ENCODE measurements around the gene KBTBD13. TPM values are rescaled to one million over a fixed set of nuclear protein-coding genes. Genes with fewer than 3 reads are reported as not detected.

Gene KBTBD13
- total RNA-seq, 4 donors from 2014 or later: not detected

DNA sequence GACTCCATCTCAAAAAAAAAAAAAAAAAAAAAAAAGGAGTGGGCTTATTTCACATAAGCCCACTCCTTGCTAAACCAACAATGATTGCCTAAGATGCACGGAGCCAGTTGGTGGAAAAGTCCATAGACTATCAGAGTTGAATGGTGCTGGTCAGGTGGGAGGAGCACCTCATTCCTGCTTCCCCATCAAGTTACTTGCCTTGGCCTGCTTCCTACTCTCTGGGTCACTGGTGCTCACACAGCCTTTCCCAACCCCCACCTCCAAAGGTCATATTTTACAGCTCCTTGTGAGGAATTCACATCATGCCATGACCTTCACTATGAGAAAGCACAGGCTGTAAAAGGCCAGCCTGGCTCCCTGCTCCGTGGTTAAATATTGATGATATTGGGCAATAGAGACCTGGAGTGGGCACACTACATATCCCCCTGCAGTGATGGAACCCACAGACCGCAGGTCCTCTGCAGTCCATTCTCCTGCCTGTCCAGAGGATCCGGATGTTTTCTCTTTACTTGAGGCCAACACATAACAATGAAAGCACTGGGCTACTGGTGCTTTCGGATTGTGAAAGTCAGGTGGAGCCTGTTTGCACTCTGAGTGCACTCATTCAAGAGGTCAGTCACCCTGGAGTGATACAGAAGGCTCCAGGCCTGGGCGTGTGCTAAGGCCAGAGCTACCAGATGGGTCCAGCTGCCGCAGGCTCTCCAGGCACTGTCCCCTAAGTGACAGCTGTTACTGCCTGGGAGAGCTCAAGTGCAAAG lies 31.6 kb upstream of the KBTBD13 start, which contains the start of gene SLC51B:
Gene SLC51B (plus strand): TSS at position 664 of the 758 bp plus-strand sequence. CDS start 4,618 bp downstream, outside the sequence.
- intact Hi-C loops (cut with DNase I; ENCODE audit: low total_unique reads): no loop called here
- no peaks in the 10 kb centered on the region for H3K9me3 ChIP-seq
- H3K4me3 ChIP-seq: peak within 1 kb of the TSS in 1 of 4 donors; percentile 40
- DNase-seq: peak; percentile 78
- in situ Hi-C loops (cut with MboI; ENCODE audit: low pct_ligation_motif_present in 1 of 4, low pct_unique_long_range_greater_than_20kb in 1 of 4, low sequenced_read_pairs in 3 of 4): loop anchor here in 3 of 4 donors (25.0 kb wide), 1 partner anchor 242 kb away; the partner anchor contains the start of genes PARP16 (in 3 of the 3) and RNU5A-1 (in 3 of the 3)
- 45% methylated on average over 7 of the region's 7 CpGs; no CpG with 5 or more reads in 1 of the 2 donors for WGBS, 2 donors (ENCODE audit: low coverage in 1 of 2)
- peak within 1 kb of the TSS; percentile 83 to 86 (median 84) for H3K27ac ChIP-seq
- no peaks in the 10 kb centered on the region for H3K27me3 ChIP-seq
- TF ChIP-seq, protein P1, sequence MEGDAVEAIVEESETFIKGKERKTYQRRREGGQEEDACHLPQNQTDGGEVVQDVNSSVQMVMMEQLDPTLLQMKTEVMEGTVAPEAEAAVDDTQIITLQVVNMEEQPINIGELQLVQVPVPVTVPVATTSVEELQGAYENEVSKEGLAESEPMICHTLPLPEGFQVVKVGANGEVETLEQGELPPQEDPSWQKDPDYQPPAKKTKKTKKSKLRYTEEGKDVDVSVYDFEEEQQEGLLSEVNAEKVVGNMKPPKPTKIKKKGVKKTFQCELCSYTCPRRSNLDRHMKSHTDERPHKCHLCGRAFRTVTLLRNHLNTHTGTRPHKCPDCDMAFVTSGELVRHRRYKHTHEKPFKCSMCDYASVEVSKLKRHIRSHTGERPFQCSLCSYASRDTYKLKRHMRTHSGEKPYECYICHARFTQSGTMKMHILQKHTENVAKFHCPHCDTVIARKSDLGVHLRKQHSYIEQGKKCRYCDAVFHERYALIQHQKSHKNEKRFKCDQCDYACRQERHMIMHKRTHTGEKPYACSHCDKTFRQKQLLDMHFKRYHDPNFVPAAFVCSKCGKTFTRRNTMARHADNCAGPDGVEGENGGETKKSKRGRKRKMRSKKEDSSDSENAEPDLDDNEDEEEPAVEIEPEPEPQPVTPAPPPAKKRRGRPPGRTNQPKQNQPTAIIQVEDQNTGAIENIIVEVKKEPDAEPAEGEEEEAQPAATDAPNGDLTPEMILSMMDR (IDR thresholded peaks at IDR 0.05): no peak
- peak; percentile 49 to 92 (median 91) for TF ChIP-seq POLR2AphosphoS5 (IDR thresholded peaks at IDR 0.05)
- peak; percentile 56 for TF ChIP-seq POLR2A (IDR thresholded peaks at IDR 0.05)
- no peak for TF ChIP-seq EP300 (IDR thresholded peaks at IDR 0.05; ENCODE audit: low read depth)
- no peaks in the 10 kb centered on the region for H3K36me3 ChIP-seq
- H3K4me1 ChIP-seq: peaks cover 12 to 49% (median 44%) of the 10 kb centered on the region in 4 donors

GRCh38 chr15:65048241-65048640 lies 28.3 kb upstream of the KBTBD13 start:
- Histone ChIP-seq H3K4me3 (no peak overlapping the region), H3K9me3 (no peaks in the 10 kb centered on the region), H3K4me1 (peaks cover 5 to 39% (median 35%) of the 10 kb centered on the region in 4 donors), H3K36me3 (no peaks in the 10 kb centered on the region), H3K27ac (no peak overlapping the region), H3K27me3 (no peaks in the 10 kb centered on the region)
- TF ChIP-seq POLR2A (IDR thresholded peaks at IDR 0.05): no peak
- TF ChIP-seq, protein P1 (IDR thresholded peaks at IDR 0.05): no peak
- no peak for TF ChIP-seq POLR2AphosphoS5 (IDR thresholded peaks at IDR 0.05)
- 71 to 77% methylated on average over 2 of the region's 2 CpGs for WGBS, 2 donors (ENCODE audit: low coverage in 1 of 2)
- intact Hi-C loops (cut with DNase I; ENCODE audit: low total_unique reads): loop anchor here (1.0 kb wide), 1 partner anchor 54 kb away; no protein-coding TSS in a partner anchor
- no peak for DNase-seq
- in situ Hi-C loops (cut with MboI; ENCODE audit: low pct_ligation_motif_present in 1 of 4, low pct_unique_long_range_greater_than_20kb in 1 of 4, low sequenced_read_pairs in 3 of 4): loop anchor here in 3 of 4 donors (25.0 kb wide), 1 partner anchor 239 kb away; the partner anchor contains the start of genes PARP16 (in 3 of the 3) and RNU5A-1 (in 3 of the 3)

GRCh38 chr15:65049418-65049840 lies 27.1 kb upstream of the KBTBD13 start:
- in situ Hi-C loops (cut with MboI; ENCODE audit: low pct_ligation_motif_present in 1 of 4, low pct_unique_long_range_greater_than_20kb in 1 of 4, low sequenced_read_pairs in 3 of 4) (loop anchor here in 3 of 4 donors (25.0 kb wide), 1 partner anchor 238 kb away; the partner anchor contains the start of genes PARP16 (in 3 of the 3) and RNU5A-1 (in 3 of the 3)), intact Hi-C loops (cut with DNase I; ENCODE audit: low total_unique reads) (no loop called here)
- Histone ChIP-seq H3K4me3 (peak overlapping the region in 2 of 4 donors; percentile 16 to 41), H3K9me3 (no peaks in the 10 kb centered on the region), H3K36me3 (no peaks in the 10 kb centered on the region), H3K4me1 (peaks cover 6 to 34% (median 24%) of the 10 kb centered on the region in 4 donors), H3K27me3 (no peaks in the 10 kb centered on the region), H3K27ac (peak overlapping the region in 1 of 4 donors; percentile 14)
- DNase-seq: peak; percentile 89
- 0 to 19% methylated on average over 3 to 19 of the region's 19 CpGs for WGBS, 2 donors (ENCODE audit: low coverage in 1 of 2)
- TF ChIP-seq POLR2A (IDR thresholded peaks at IDR 0.05): no peak
- no peak for TF ChIP-seq EP300 (IDR thresholded peaks at IDR 0.05; ENCODE audit: low read depth)
- TF ChIP-seq, protein P1 (IDR thresholded peaks at IDR 0.05): no peak
- no peak for TF ChIP-seq POLR2AphosphoS5 (IDR thresholded peaks at IDR 0.05)

- no peak for DNase-seq
- TF ChIP-seq POLR2A (IDR thresholded peaks at IDR 0.05) (no peak), EP300 (IDR thresholded peaks at IDR 0.05; ENCODE audit: low read depth) (no peak), POLR2AphosphoS5 (IDR thresholded peaks at IDR 0.05) (no peak)
- TF ChIP-seq, protein P1 (IDR thresholded peaks at IDR 0.05): no peak
- peaks cover 13 to 34% (median 25%) of the 10 kb centered on the region in 4 donors for H3K4me1 ChIP-seq
- no peaks in the 10 kb centered on the region for H3K27me3 ChIP-seq
- H3K36me3 ChIP-seq: no peaks in the 10 kb centered on the region
- WGBS, 2 donors (ENCODE audit: low coverage in 1 of 2): 39 to 40% methylated on average over 4 of the region's 4 CpGs
- no peaks in the 10 kb centered on the region for H3K9me3 ChIP-seq
- no peak overlapping the region for H3K4me3 ChIP-seq
- intact Hi-C loops (cut with DNase I; ENCODE audit: low total_unique reads): no loop called here
- no peak overlapping the region for H3K27ac ChIP-seq
- in situ Hi-C loops (cut with MboI; ENCODE audit: low pct_ligation_motif_present in 1 of 4, low pct_unique_long_range_greater_than_20kb in 1 of 4, low sequenced_read_pairs in 3 of 4): no loop called here
Observed at GRCh38 chr15:65050270-65050669, 26.3 kb upstream of the KBTBD13 start.

All from transverse colon (tissue), 4 donors.